ENCODE measurements around the gene MAG. TPM values are rescaled to one million over a fixed set of nuclear protein-coding genes. Genes with fewer than 3 reads are reported as not detected.

Gene MAG
- total and polyA plus RNA-seq, 9 of the 15 experiments (the other 6 are each of a cell fraction or from before 2014, with no cell fraction given): 0.11 to 10.0 (median 1.6) TPM

- TF ChIP-seq HES1 (IDR thresholded peaks at IDR 0.05; ENCODE audit: low read depth) (no peak), MBD1 (CRISPR knock-in tag; IDR thresholded peaks at IDR 0.05) (no peak), XRCC5 (IDR thresholded peaks at IDR 0.05; ENCODE audit: low read depth, low read length) (0 out of 2 replicates have a peak, but pooled peaks have one; percentile 6), ELF1 (tag; IDR thresholded peaks at IDR 0.05) (peak; percentile 72), RBM22 (IDR thresholded peaks at IDR 0.05; ENCODE audit: low read depth, low read length, poor library complexity, severe bottlenecking) (no peak), DDX20 (tag; IDR thresholded peaks at IDR 0.05; ENCODE audit: low read depth) (no peak), E2F6 (IDR thresholded peaks at IDR 0.05; ENCODE audit: borderline replicate concordance in 1 of 2, extremely low read depth in 1 of 2, insufficient read depth in 1 of 2, insufficient read length in 1 of 2, low read depth in 1 of 2, low read length in 1 of 2, poor library complexity in 1 of 2, severe bottlenecking in 1 of 2) (peak; percentile 38 to 68), ELK3 (CRISPR knock-in tag; IDR thresholded peaks at IDR 0.05) (no peak), FOXP1 (CRISPR knock-in tag; IDR thresholded peaks at IDR 0.05) (peak; percentile 20; the same call in 1 of the 2 replicates), MAFK (IDR thresholded peaks at IDR 0.05; ENCODE audit: low read length) (no peak), SREBF1 (IDR thresholded peaks at IDR 0.05; ENCODE audit: borderline replicate concordance, low read depth, low read length) (no peak), SIN3B (IDR thresholded peaks at IDR 0.05; ENCODE audit: low read depth) (no peak), YY1 (IDR thresholded peaks at IDR 0.05; ENCODE audit: borderline replicate concordance in 1 of 3, control insufficient read depth in 1 of 3, extremely low read depth in 1 of 3, insufficient read depth in 3 of 3, insufficient read length in 1 of 3, insufficient replicate concordance in 2 of 3, low read depth in 1 of 3, low read length in 2 of 3) (no peak), ZNF253 (CRISPR knock-in tag; conservative IDR thresholded peaks at IDR 0.05) (no peak)
- TF ChIP-seq, protein P1, sequence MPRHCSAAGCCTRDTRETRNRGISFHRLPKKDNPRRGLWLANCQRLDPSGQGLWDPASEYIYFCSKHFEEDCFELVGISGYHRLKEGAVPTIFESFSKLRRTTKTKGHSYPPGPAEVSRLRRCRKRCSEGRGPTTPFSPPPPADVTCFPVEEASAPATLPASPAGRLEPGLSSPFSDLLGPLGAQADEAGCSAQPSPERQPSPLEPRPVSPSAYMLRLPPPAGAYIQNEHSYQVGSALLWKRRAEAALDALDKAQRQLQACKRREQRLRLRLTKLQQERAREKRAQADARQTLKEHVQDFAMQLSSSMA (CRISPR knock-in tag; IDR thresholded peaks at IDR 0.05): no peak
- TF ChIP-seq, protein P2, sequence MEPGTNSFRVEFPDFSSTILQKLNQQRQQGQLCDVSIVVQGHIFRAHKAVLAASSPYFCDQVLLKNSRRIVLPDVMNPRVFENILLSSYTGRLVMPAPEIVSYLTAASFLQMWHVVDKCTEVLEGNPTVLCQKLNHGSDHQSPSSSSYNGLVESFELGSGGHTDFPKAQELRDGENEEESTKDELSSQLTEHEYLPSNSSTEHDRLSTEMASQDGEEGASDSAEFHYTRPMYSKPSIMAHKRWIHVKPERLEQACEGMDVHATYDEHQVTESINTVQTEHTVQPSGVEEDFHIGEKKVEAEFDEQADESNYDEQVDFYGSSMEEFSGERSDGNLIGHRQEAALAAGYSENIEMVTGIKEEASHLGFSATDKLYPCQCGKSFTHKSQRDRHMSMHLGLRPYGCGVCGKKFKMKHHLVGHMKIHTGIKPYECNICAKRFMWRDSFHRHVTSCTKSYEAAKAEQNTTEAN (CRISPR knock-in tag; IDR thresholded peaks at IDR 0.05): no peak
- TF ChIP-seq, protein P3, sequence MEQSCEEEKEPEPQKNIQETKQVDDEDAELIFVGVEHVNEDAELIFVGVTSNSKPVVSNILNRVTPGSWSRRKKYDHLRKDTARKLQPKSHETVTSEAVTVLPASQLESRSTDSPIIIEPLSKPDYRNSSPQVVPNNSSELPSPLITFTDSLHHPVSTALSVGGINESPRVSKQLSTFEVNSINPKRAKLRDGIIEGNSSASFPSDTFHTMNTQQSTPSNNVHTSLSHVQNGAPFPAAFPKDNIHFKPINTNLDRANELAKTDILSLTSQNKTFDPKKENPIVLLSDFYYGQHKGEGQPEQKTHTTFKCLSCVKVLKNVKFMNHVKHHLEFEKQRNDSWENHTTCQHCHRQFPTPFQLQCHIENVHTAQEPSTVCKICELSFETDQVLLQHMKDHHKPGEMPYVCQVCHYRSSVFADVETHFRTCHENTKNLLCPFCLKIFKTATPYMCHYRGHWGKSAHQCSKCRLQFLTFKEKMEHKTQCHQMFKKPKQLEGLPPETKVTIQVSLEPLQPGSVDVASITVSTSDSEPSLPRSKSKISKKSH (CRISPR knock-in tag; IDR thresholded peaks at IDR 0.05): no peak
Measured at GRCh38 chr19:35247526-35248309, 44.2 kb upstream of the MAG start (continued).

Measured in K562 (cell line).